IMR-90 (cell line): ENCODE data around the gene SIGLEC7.

Experiments used
- CTCF ChIP-seq: conservative IDR thresholded peaks from 2 replicates; pipeline ENCODE4 v1.5.1; 2012; ENCODE audit warnings: mild to moderate bottlenecking, low read depth, low read length, improper control_type of control experiment
- TF ChIP-seq, protein P1 (sequence below): fragments of 150-350 bp; IDR thresholded peaks from 2 replicates; pipeline ENCODE4 v1.6.1; 2016; ENCODE audit warnings: low read depth, mild to moderate bottlenecking, low read length, moderate library complexity, borderline replicate concordance

DNA sequence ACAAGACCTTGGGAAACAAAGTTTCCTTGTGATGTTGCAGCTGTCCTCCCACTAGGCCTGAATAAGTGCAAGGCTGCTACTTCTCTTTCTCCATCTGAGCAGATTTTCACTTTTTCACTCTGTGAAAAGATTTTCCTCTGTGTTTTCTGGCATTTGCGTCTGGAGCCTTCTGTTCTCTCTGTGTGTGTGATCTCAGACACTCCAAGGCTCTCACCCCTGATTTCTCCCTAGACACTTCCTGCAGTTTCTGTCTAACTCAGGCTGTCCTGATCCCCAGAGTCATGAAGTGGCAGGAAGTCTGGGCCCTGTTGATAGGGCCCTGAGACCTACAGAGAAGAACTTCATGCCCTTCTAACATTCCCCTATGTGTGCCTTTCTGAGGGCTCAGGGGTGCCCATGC lies 37.2 kb downstream of the SIGLEC7 start:
- TF ChIP-seq CTCF = no peak
- TF ChIP-seq, protein P1, sequence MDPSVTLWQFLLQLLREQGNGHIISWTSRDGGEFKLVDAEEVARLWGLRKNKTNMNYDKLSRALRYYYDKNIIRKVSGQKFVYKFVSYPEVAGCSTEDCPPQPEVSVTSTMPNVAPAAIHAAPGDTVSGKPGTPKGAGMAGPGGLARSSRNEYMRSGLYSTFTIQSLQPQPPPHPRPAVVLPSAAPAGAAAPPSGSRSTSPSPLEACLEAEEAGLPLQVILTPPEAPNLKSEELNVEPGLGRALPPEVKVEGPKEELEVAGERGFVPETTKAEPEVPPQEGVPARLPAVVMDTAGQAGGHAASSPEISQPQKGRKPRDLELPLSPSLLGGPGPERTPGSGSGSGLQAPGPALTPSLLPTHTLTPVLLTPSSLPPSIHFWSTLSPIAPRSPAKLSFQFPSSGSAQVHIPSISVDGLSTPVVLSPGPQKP = no peak
